NCI-H1436 (cell line): Measurements from ENCODE around the gene ZCCHC24.
A peak's percentile ranks its signal among the peaks of the same experiment; 100 is the strongest.

Experiments used
- DNase-seq: peaks from one replicate; lab custom pipeline; 2025; lab: John Stamatoyannopoulos, UW

The ZCCHC24 gene

GRCh38 chr10:79410315-79411094 lies 34.9 kb downstream of the ZCCHC24 start:
- no peak for DNase-seq

- DNase-seq: no peak
Observed at GRCh38 chr10:79409726-79410085, 35.7 kb downstream of the ZCCHC24 start.

DNA sequence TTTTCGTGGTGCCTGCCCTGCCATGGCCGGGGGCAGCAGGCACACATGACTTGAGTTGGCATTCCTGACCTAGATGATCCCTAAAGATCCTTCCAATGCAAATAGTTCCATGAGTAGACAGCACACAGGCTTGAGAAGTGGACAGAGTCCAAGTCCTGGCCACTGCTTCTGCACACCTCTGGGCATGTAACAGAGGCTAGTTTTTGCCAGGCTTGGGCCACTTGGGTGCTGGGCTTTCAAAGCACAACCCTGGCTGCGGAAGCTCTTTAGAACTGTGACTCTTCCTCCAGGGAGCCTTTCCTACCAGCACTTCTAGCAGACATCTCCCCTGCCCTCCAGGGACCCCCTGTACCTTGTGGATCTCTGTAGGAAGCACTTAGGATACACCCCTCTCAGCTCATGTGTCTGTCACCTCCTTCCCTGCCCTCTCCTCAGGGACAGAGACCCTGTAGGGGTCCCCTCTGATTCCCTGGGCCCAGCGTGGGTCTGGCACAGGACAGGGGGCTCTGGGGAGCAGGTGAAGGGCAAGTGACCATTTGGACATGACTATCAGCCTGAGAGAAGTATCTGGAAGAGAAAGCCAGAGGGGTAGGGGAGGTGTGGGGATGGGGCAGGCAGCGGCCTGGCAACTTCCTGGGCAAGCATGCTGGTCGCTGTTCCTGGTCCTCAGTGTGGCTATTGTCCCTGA lies 36.2 kb downstream of the ZCCHC24 start:
- DNase-seq: no peak

DNA sequence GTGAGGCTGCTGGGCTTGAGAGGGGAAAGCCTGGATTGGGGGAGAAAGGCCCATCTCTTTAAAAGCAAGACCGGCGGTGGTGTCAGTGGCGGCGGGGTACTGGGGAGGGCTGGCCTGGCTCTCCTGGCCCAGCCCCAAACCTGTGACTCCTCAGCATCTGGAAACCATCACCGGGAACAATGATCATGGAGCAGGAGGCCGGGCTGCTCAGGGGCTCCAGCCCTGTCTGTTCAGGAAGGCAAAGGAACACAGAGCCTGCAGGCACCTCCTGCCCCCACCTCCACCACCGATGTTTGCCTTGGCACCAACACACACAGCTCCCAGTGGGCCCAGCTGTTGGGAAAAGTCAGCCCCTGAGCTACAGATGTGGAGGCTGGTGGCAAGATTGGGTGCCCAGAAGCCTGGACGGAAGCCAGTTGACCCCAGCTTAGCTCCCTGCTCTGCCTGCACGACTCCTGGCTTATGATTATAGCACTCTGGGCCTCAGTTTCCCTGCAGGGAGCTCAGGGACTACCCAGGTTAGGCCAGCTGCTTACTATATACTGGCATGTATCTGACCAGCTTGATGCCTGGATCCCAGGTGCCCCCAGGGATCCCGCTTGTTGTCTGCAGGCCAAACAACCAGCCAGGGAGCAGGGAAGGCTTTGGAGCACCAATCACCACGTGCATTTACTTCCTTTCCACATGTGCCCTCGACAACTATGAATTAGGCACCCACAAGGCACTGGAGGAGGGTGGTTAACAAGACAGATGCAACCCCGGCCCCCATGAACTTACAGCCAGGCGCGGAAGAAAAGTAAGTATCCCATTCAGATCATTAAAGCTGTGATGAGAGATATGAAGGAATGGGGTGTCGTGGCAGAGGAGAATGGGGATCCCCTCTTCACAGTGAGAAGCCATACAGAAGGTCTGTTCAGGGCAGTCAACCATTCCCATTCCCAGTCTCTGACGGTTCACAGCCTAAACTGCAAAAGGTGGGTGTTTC lies 37.3 kb downstream of the ZCCHC24 start:
- DNase-seq: no peak

DNA sequence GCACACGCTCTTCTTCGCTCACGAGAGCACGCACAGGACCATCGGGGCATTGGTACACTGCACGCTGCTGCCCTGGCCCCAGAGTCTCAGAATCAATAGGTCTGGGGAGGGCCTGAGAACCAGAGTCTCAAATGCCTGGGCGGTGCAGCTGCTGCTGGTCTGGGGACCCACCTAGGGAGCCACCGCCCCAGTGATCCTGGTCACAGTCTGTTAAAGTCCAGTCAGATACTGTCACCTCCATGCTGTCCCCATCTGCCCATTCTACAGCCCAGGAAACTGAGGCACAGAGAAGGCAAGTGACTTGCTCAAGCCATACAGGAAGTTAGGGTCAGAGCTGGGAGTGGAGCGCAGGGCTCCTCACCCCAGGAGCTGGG lies 38.0 kb downstream of the ZCCHC24 start:
- no peak for DNase-seq

GRCh38 chr10:79406683-79407422 lies 38.6 kb downstream of the ZCCHC24 start:
- DNase-seq: peak; percentile 84

- DNase-seq: no peak
Observed at GRCh38 chr10:79405995-79406515, 39.4 kb downstream of the ZCCHC24 start.

GRCh38 chr10:79405221-79405994 lies 40.0 kb downstream of the ZCCHC24 start:
- DNase-seq: no peak

DNA sequence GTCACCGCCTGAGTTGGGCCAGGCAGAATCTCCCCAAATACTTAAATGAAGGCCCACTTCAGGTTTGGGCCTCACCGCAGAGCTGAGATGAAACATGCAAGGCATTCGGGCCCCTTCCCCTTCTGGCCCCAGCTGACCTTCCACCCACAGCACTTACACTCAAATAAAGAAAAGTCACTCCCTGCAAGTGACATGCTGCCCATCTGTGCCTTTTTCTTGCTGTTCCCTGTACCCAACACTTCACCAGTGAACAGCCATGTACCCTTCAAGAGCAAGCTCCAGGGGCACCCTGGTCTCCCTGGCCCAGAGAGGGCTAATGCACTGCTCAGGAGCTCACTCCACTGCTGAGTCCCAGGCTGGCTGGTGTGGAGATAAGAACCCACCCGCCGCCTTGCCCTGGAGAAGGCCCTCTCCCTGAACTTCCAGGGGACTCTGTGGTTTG lies 40.7 kb downstream of the ZCCHC24 start:
- no peak for DNase-seq

DNA sequence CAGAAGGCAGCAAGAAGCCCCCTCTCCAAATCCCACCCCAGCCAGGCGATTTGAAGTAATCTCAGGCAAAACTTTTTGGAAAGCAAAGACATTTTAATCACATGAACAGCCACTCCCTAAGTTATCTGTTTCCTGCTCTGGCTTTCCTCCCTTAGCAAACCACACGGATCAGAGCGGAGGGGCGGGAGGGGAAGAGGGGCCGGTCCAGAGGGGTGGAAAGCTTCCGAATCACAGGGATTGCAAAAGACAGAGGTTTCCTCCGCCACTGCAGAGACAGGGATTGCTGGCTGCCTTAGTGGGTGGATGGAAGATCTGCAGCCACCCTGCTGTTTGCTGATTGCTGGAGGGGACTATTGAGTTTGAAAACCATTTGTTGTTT lies 41.2 kb downstream of the ZCCHC24 start:
- no peak for DNase-seq

- DNase-seq: no peak
Observed at GRCh38 chr10:79403441-79404230, 41.8 kb downstream of the ZCCHC24 start.

DNA sequence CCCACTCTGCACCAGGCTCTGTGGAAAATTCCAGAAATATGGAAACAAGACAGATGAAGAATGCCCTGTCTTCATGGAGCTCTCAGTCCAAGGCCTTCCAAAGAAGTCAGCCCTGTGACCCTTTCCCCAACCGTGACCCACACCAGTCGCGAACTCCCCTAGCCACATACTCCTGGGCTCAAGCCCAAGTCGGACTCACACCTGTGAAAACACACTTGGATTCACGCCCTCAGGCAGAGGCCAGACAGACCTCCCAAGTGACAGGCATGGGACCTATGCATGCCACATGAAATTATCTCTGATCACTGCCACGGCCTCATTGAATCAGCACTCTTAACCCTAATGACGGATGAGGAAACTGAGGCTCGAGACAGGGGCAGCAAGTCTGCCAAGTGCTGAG lies 42.5 kb downstream of the ZCCHC24 start:
- DNase-seq: no peak

- DNase-seq: no peak
Observed at GRCh38 chr10:79402625-79402946, 42.8 kb downstream of the ZCCHC24 start.

GRCh38 chr10:79401015-79401921 lies 44.2 kb downstream of the ZCCHC24 start:
- DNase-seq: no peak

- peak; percentile 21 for DNase-seq
Observed at GRCh38 chr10:79400146-79401004, 45.0 kb downstream of the ZCCHC24 start.

GRCh38 chr10:79399223-79399831 lies 46.1 kb downstream of the ZCCHC24 start:
- no peak for DNase-seq

DNA sequence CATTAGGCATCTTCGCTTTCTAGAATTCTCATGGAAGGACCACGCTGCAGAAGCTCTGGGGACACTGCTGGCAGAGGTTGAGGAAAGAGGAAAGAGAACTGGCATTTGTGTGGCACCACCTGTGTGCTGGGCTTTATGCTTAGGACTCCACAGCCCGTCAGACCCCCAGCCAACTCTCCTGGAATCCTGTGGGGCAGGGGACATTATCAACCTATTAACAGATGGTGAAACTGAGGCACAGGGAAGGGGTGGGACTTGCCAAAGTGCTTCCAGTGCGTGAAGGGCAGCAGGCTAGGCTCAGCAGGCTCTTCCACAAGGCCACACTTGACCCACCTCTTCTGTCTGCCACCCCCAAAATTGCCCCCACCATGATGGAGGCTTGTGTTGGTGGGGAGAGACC lies 46.8 kb downstream of the ZCCHC24 start:
- DNase-seq: no peak
